ENCODE measurements around the gene PRLR.
"Not testable (repeated sequence)": the region's sequence is repeated elsewhere in the genome, so short reads cannot be mapped to it uniquely, and the experiment has no call there.

The PRLR gene

GRCh38 chr5:35230038-35230611, at the start of gene PRLR:
PRLR (minus strand) TSS chr5:35230487; CDS start chr5:35089620, 140,867 bp downstream.
- DNase-seq: no peak

GRCh38 chr5:35274839-35275509, 44.7 kb upstream of the PRLR start:
- DNase-seq: no peak

GRCh38 chr5:35269006-35269405, 38.7 kb upstream of the PRLR start:
- DNase-seq: no peak

- DNase-seq: no peak
Observed at GRCh38 chr5:35266276-35266675, 36.0 kb upstream of the PRLR start.

GRCh38 chr5:35264509-35264908, 34.2 kb upstream of the PRLR start:
- DNase-seq: no peak

GRCh38 chr5:35263266-35263877, 33.1 kb upstream of the PRLR start:
- no peak for DNase-seq

- DNase-seq: no peak
Observed at GRCh38 chr5:35253582-35253981, 23.3 kb upstream of the PRLR start.

- DNase-seq: no peak
Observed at GRCh38 chr5:35252963-35253362, 22.7 kb upstream of the PRLR start.

DNA sequence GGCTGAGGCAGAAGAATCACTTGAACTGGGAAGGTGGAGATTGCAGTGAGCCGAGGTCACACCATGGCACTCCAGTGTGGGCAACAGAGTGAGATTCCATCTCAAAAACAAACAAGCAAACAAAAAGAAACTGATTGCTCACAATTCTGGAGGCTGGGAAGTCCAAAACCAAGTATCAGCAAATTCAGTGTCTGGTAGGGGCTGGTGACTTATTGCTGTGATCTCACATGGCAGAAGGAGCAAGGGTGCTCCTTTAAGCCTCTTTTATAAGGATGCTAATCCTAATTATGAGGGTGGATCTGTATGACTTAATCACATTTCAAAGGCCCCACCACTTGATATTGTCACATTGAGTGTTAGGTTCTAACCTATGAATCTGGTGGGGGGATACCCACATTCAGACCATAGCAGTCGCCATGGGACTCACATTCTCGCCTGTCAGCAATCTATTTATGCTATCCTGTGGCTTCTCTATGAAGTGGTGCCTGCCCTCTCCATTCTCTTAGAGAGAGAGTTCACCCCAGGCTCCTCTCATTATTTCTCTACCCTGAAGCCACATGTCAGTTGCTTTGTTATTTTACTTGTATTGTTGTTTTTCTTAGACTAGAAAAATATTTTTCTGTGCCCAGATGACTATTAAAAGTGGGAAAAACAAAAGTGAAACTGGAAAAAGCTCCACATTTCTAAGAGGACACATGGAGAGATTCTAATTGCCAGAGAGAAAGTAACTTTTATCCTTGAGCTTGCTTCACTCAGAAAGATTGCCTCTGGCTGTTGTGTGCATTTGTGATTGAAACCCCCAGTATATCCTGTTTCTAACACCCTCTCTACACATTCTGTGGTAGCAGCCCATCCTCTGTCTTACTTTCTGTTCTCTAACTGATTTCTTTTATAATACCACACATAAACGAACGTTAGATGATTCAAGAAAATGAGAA, 18.8 kb upstream of the PRLR start:
- DNase-seq: no peak

- no peak for DNase-seq
Observed at GRCh38 chr5:35247648-35248034, 17.4 kb upstream of the PRLR start.

GRCh38 chr5:35246900-35247647, 16.8 kb upstream of the PRLR start:
- no peak for DNase-seq

DNA sequence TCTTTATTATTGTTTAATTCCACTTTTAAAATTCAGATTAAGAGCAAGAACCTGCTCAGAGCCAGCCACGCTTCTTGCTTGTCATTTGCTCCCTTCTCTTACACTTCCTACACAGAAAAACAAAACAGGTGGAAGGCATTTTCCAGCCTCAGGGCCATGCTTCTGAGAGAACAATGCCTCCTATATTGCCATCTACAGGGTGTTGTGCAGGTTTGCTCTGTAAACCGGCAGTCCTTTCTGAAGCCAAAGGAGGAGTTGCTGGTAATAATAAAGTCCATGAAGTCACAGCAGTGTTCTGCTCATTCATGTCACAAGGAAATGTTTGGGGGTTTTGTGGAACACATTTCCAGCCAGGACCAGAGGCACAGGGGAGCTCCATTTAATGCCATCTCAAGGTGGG, 16.1 kb upstream of the PRLR start:
- no peak for DNase-seq

GRCh38 chr5:35245371-35245770, 15.1 kb upstream of the PRLR start:
- not testable (repeated sequence) for DNase-seq

- DNase-seq: no peak
Observed at GRCh38 chr5:35244171-35244570, 13.9 kb upstream of the PRLR start.

DNA sequence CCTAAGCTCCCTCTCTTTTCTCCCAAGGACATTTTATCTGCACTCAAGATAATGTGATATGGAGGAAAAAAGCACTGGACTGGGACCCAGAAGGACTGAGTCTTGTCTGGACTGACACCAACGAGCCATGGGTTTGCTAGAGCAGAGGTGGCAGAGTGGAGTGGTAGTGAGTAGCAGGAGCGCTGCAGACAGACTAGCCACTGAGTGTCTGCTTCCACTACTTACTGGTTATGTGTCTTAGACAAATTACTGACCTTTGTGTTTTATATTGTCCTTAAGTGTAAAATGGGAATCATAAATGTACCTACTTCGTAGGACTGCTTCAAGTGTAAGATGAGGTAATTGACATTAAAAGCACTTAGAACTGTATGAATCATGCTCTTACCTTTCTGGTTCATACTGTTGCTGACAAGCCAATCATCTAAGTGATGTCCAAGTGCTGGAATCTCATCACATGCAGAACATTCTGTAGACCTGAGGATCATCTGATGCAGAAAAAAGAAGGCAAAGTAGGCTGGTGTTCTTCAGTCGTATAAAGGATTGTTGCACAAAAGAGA, 12.5 kb upstream of the PRLR start:
- no peak for DNase-seq

DNA sequence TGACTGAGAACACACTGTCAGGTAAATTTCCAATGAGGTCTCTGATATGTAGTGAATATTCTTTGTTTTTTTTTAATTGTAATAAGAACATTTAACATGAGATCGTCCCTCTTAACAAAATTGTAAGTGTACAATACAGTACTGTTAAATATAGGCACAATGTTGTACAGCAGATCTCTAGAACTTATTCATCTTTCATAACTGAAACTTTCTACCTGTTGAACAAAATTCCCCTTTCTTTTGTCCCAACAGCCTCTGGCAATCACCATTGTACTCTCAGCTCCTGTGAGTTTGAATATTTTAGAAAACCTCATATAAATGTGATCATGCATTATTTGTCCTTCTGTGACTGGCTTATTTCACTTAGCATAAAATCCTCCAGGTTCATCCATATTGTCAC, 10.6 kb upstream of the PRLR start:
- DNase-seq: no peak

DNA sequence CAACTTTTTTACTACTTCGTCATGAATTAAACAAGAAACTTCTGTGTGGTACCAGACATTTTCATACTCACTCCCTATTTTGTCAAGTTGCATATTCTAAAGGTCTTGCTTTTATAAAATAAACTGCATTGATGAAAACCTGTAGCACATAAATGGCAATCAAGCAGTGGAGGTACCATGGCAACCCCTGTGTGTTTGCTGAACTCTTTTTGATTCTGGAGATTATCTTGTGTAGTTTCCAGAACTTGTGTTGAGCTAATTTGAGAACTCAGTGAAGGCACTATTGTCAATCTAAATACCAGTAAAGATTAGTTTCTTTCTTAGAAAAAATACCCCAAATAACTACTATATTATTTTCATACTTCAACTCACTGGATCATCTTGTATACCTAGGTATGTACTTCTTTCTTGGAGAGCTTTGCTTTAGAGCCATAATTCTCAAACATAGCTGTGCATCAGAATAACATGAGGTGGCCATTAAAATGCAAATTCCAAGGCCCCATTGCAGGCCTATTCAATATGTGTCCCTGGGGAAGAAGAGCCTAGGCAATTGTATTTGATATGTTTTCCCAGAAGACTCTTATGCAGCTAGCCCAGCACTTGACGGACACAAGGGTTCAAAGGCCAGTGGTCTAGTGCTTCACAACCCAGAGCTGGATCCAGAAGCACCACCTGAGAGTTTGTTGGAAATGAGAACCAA, 9.8 kb upstream of the PRLR start:
- DNase-seq: no peak

GRCh38 chr5:35239476-35239875, 9.2 kb upstream of the PRLR start:
- no peak for DNase-seq

DNA sequence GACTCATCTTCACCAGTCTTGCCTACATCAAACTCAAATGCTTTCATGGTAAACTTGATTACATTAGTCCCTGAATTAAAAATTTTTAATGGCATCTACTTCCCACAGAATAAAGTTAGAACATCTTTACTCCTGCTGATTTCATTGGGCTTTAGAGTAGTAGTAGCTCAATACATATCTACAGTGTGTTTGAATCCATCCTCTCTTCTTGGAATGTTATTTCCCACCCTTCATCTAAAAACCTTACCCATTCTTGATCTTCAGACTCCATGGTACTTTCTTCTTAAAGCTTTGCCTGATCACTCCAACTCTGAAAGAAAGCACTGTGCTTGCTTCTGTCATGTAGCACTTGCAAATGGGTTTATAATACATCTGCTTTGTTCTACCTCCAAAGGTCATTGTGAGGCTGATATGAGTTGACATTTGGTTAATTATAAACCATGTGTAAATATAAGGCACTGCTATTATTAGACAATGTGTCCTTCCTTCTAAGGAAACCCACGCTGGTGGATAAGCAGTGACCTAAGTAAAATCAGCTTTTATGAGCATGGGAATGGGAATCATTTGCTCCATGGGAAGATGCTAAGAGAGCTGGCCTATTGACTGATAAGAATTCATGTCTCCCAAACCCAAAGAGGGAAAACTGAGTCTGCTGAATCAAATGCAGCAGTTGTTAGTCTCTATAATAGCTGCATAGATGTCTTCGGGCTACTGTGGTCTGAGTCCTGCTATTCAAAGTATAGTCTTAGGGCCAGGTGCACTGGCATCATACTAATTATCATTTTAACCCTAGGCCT, 7.5 kb upstream of the PRLR start:
- no peak for DNase-seq

DNA sequence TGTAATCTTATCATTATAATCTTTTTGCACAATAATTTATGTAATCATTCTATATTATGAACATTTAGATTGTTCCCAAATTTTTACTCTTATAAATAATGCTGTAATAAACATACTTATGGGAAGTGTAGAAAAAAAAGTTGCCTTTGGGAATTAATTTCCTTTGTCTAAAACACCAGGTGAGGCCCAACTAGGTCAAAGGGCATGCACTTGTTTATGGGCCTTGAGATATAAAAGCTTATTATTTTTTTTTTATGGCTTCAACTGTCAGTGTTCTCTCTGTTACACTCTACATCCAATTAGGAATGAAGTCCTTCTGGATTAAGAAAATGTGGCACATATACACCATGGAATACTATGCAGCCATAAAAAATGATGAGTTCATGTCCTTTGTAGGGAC, 6.5 kb upstream of the PRLR start:
- no peak for DNase-seq

GRCh38 chr5:35233601-35234000, 3.3 kb upstream of the PRLR start:
- no peak for DNase-seq

All from CD4-positive, alpha-beta T cell treated with Interleukin-4 for 4 hours (primary cell).